ENCODE data around the gene CTCF.
"Not testable (repeated sequence)": the region's sequence is repeated elsewhere in the genome, so short reads cannot be mapped to it uniquely, and the experiment has no call there.

The CTCF gene

GRCh38 chr16:67562526-67562917, at the start of gene CTCF:
TSS of gene CTCF (plus strand) at chr16:67562526. CDS start at chr16:67610833, 48,307 bp downstream.
- peaks cover 38% of the 10 kb centered on the region for H3K4me1 Mint-ChIP-seq (ENCODE audit: low read depth)
- H3K27ac Mint-ChIP-seq, result peak within 1 kb of the TSS; percentile 92
- H3K9me3 Mint-ChIP-seq, result no peaks in the 10 kb centered on the region
- peaks cover 14% of the 10 kb centered on the region for H3K36me3 Mint-ChIP-seq (ENCODE audit: low read depth)
- H3K4me3 Mint-ChIP-seq, result peak within 1 kb of the TSS; percentile 94
- H3K27me3 Mint-ChIP-seq (ENCODE audit: low read depth), result no peaks in the 10 kb centered on the region
- DNase-seq (ENCODE audit: low spot score), result peak; percentile 81

GRCh38 chr16:67513892-67514291, 48.4 kb upstream of the CTCF start:
- H3K4me3 Mint-ChIP-seq, result not testable (repeated sequence)

GRCh38 chr16:67514382-67514828, 47.9 kb upstream of the CTCF start:
- Mint-ChIP-seq H3K36me3 (ENCODE audit: low read depth) (no peaks in the 10 kb centered on the region), H3K4me1 (ENCODE audit: low read depth) (peaks cover 7% of the 10 kb centered on the region), H3K4me3 (no peak overlapping the region), H3K9me3 (no peaks in the 10 kb centered on the region), H3K27me3 (ENCODE audit: low read depth) (no peaks in the 10 kb centered on the region), H3K27ac (peak overlapping the region; percentile 65)
- DNase-seq (ENCODE audit: low spot score), result peak; percentile 69

More at GRCh38 chr16:67513892-67514291, 48.4 kb upstream of the CTCF start:
- H3K9me3 Mint-ChIP-seq; H3K4me1 Mint-ChIP-seq (ENCODE audit: low read depth); H3K36me3 Mint-ChIP-seq (ENCODE audit: low read depth); DNase-seq (ENCODE audit: low spot score); H3K27me3 Mint-ChIP-seq (ENCODE audit: low read depth); H3K27ac Mint-ChIP-seq: not testable (repeated sequence)

- Mint-ChIP-seq H3K9me3 (no peaks in the 10 kb centered on the region), H3K27ac (no peak overlapping the region), H3K27me3 (ENCODE audit: low read depth) (no peaks in the 10 kb centered on the region), H3K36me3 (ENCODE audit: low read depth) (no peaks in the 10 kb centered on the region), H3K4me1 (ENCODE audit: low read depth) (peaks cover 17% of the 10 kb centered on the region), H3K4me3 (no peak overlapping the region)
- no peak for DNase-seq (ENCODE audit: low spot score)
Measured at GRCh38 chr16:67516296-67517154, 45.8 kb upstream of the CTCF start.

- no peaks in the 10 kb centered on the region for H3K36me3 Mint-ChIP-seq (ENCODE audit: low read depth)
- peaks cover 18% of the 10 kb centered on the region for H3K4me1 Mint-ChIP-seq (ENCODE audit: low read depth)
- DNase-seq (ENCODE audit: low spot score), result no peak
- no peak overlapping the region for H3K4me3 Mint-ChIP-seq
- no peaks in the 10 kb centered on the region for H3K9me3 Mint-ChIP-seq
- no peak overlapping the region for H3K27ac Mint-ChIP-seq
- no peaks in the 10 kb centered on the region for H3K27me3 Mint-ChIP-seq (ENCODE audit: low read depth)
Measured at GRCh38 chr16:67517155-67517445, 45.2 kb upstream of the CTCF start.

- H3K27ac Mint-ChIP-seq, result no peak overlapping the region
- no peaks in the 10 kb centered on the region for H3K36me3 Mint-ChIP-seq (ENCODE audit: low read depth)
Measured at GRCh38 chr16:67517661-67518423, 44.5 kb upstream of the CTCF start.

GRCh38 chr16:67518676-67519075, 43.6 kb upstream of the CTCF start:
- Mint-ChIP-seq H3K4me1 (ENCODE audit: low read depth) (peaks cover 22% of the 10 kb centered on the region), H3K27ac (no peak overlapping the region), H3K27me3 (ENCODE audit: low read depth) (no peaks in the 10 kb centered on the region), H3K4me3 (no peak overlapping the region), H3K9me3 (no peaks in the 10 kb centered on the region), H3K36me3 (ENCODE audit: low read depth) (no peaks in the 10 kb centered on the region)
- DNase-seq (ENCODE audit: low spot score), result no peak

More at GRCh38 chr16:67517661-67518423, 44.5 kb upstream of the CTCF start:
- no peaks in the 10 kb centered on the region for H3K9me3 Mint-ChIP-seq
- H3K4me1 Mint-ChIP-seq (ENCODE audit: low read depth), result peaks cover 21% of the 10 kb centered on the region
- no peak for DNase-seq (ENCODE audit: low spot score)
- no peak overlapping the region for H3K4me3 Mint-ChIP-seq
- H3K27me3 Mint-ChIP-seq (ENCODE audit: low read depth), result no peaks in the 10 kb centered on the region

GRCh38 chr16:67519242-67519641, 43.1 kb upstream of the CTCF start:
- Mint-ChIP-seq H3K9me3 (no peaks in the 10 kb centered on the region), H3K27me3 (ENCODE audit: low read depth) (no peaks in the 10 kb centered on the region), H3K27ac (no peak overlapping the region), H3K4me3 (no peak overlapping the region), H3K36me3 (ENCODE audit: low read depth) (no peaks in the 10 kb centered on the region), H3K4me1 (ENCODE audit: low read depth) (peaks cover 22% of the 10 kb centered on the region)
- no peak for DNase-seq (ENCODE audit: low spot score)

GRCh38 chr16:67521095-67521804, 41.1 kb upstream of the CTCF start:
- no peaks in the 10 kb centered on the region for H3K36me3 Mint-ChIP-seq (ENCODE audit: low read depth)
- DNase-seq (ENCODE audit: low spot score), result peak; percentile 92
- peak overlapping the region; percentile 96 for H3K27ac Mint-ChIP-seq
- H3K4me3 Mint-ChIP-seq, result peak overlapping the region; percentile 92
- peaks cover 18% of the 10 kb centered on the region for H3K4me1 Mint-ChIP-seq (ENCODE audit: low read depth)
- peaks cover 3% of the 10 kb centered on the region for H3K27me3 Mint-ChIP-seq (ENCODE audit: low read depth)
- no peaks in the 10 kb centered on the region for H3K9me3 Mint-ChIP-seq

- Mint-ChIP-seq H3K4me3 (no peak overlapping the region), H3K9me3 (no peaks in the 10 kb centered on the region), H3K4me1 (ENCODE audit: low read depth) (peaks cover 18% of the 10 kb centered on the region), H3K36me3 (ENCODE audit: low read depth) (no peaks in the 10 kb centered on the region), H3K27me3 (ENCODE audit: low read depth) (peaks cover 21% of the 10 kb centered on the region), H3K27ac (no peak overlapping the region)
- DNase-seq (ENCODE audit: low spot score), result no peak
Measured at GRCh38 chr16:67525176-67525860, 37.0 kb upstream of the CTCF start.

GRCh38 chr16:67526149-67526791, 36.1 kb upstream of the CTCF start:
- Mint-ChIP-seq H3K27ac (no peak overlapping the region), H3K4me3 (no peak overlapping the region), H3K4me1 (ENCODE audit: low read depth) (peaks cover 18% of the 10 kb centered on the region), H3K36me3 (ENCODE audit: low read depth) (no peaks in the 10 kb centered on the region), H3K27me3 (ENCODE audit: low read depth) (peaks cover 30% of the 10 kb centered on the region), H3K9me3 (no peaks in the 10 kb centered on the region)
- DNase-seq (ENCODE audit: low spot score), result no peak

- Mint-ChIP-seq H3K27ac (no peak within 1 kb of the TSS), H3K4me1 (ENCODE audit: low read depth) (peaks cover 15% of the 10 kb centered on the region), H3K27me3 (ENCODE audit: low read depth) (peaks cover 43% of the 10 kb centered on the region), H3K4me3 (peak within 1 kb of the TSS; percentile 81), H3K9me3 (no peaks in the 10 kb centered on the region), H3K36me3 (ENCODE audit: low read depth) (no peaks in the 10 kb centered on the region)
- peak; percentile 40 for DNase-seq (ENCODE audit: low spot score)
Measured at GRCh38 chr16:67528222-67528869, 34.0 kb upstream of the CTCF start, which contains the start of gene RIPOR1. TSS of gene RIPOR1 (plus strand) at chr16:67528829. CDS start at chr16:67538447, 9,618 bp downstream.

Data from T-helper 2 cell treated with Interferon-gamma antibody and Interleukin-4, amounts not matched to agents 5 μg/mL and 100 μg/mL, for 36 hours (primary cell).